Effector memory CD8-positive, alpha-beta T cell (primary cell): Measurements from ENCODE around the gene GARIN5A.

Experiments
- ATAC-seq: fragments of 150-1000 bp; cut with Tn5 transposase; replicated peaks from 2 replicates; pipeline ENCODE4 v1.10.0; 2021; ENCODE audit warnings: mild to moderate bottlenecking, moderate library complexity
- DNase-seq, 3 experiments: peaks; one replicate each; pipeline ENCODE4 v3.0.0; 2021
- H3K27ac Mint-ChIP-seq, 2 donors: one replicate each; pipeline ENCODE4 v1.8.0; 2022; ENCODE audit warnings: mild to moderate bottlenecking in 2 of 2, mixed read lengths in 2 of 2, moderate library complexity in 2 of 2
- H3K27me3 Mint-ChIP-seq, 2 donors: one replicate each; pipeline ENCODE4 v1.8.0; 2022; ENCODE audit warnings: mixed read lengths in 2 of 2
- H3K36me3 Mint-ChIP-seq: one replicate; pipeline ENCODE4 v1.8.0; 2022; ENCODE audit warnings: mild to moderate bottlenecking, moderate library complexity, mixed read lengths; ENCODE audit not compliant: insufficient read depth
- H3K4me1 Mint-ChIP-seq, 2 donors: one replicate each; pipeline ENCODE4 v1.8.0; 2022; ENCODE audit warnings: low read depth in 2 of 2, mixed read lengths in 2 of 2
- H3K4me3 Mint-ChIP-seq, 2 donors: one replicate each; pipeline ENCODE4 v1.8.0; 2022; ENCODE audit warnings: mild to moderate bottlenecking in 2 of 2, mixed read lengths in 2 of 2, moderate library complexity in 2 of 2
- H3K9me3 Mint-ChIP-seq, 2 donors: one replicate each; pipeline ENCODE4 v1.8.0; 2022; ENCODE audit warnings: mixed read lengths in 2 of 2
- total RNA-seq, 9 experiments: gene quantifications; one replicate each; lab custom pipeline; 2026; lab: John Stamatoyannopoulos, UW

GARIN5A gene
- 0 to 1.0 (median 0.29) reads per million in 9 experiments for total RNA-seq

DNA sequence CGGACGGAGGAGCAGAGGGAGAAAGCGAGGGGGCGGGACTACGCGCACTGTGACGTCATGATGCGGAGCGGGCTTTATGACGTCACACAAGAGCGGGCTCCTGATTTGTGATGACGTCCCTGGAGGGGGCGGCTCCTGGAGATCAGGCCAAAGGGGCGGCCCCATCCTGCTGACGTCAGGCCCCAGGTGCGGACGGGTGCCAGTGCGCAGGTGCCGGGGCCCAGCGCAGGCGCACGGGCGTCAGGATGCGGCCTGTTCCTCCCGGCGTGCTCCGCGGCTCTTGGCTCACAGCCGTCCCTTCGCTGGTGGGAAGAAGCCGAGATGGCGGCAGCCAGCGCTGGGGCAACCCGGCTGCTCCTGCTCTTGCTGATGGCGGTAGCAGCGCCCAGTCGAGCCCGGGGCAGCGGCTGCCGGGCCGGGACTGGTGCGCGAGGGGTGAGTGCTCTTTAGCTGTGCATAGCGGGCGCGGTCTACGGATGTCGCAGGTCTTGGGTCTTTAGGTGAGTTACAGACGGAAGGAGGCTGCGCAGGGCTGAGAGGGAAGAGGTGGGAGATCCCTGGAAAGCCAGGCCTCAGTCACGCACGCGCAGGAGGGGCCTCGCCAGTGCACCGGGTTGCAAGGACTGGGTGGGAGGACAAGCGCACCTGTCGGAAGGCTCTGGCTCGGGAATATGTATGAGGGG lies at the start of gene GARIN5A, which contains the start of gene EMC10:
TSS of gene GARIN5A (minus strand) at position 625 of the 683 bp plus-strand sequence. CDS start at position 165, 460 bp downstream.
TSS of gene EMC10 (plus strand) at position 284 of the 683 bp plus-strand sequence. CDS start at position 322, 38 bp downstream.
- peak; percentile 91 to 93 (median 93) for DNase-seq
- Mint-ChIP-seq H3K9me3 (peaks cover 0 to 1% of the 10 kb centered on the region in 2 donors), H3K27me3 (no peaks in the 10 kb centered on the region), H3K36me3 (peaks cover 52% of the 10 kb centered on the region), H3K4me3 (peak within 1 kb of the TSS; percentile 92 to 98), H3K27ac (peak within 1 kb of the TSS; percentile 97 to 98), H3K4me1 (peaks cover 22 to 25% of the 10 kb centered on the region in 2 donors)
- peak; percentile 93 for ATAC-seq

DNA sequence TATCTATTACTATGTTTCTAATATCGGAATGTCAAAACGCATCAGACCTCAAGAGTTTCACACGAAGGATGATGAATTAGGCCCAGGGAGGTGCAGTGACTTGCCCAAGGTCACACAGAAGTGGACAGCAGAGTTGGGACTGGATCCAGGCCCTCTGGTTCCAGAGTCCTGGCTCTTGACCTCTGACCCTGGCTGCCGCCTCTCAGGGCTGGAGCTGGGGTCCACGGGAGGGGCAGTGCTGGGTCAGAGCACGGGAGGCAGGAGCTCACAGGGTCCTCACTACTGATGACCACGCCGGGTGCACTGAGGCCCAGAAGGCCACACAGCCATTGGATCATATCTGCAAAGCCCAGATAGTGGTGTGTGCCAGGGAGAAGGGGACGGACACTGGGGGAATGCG lies 46.2 kb upstream of the GARIN5A start:
- Mint-ChIP-seq H3K27me3 (peaks cover under 1 to 6% of the 10 kb centered on the region in 2 donors), H3K9me3 (no peaks in the 10 kb centered on the region), H3K4me1 (no peaks in the 10 kb centered on the region), H3K36me3 (peaks cover 7% of the 10 kb centered on the region), H3K27ac (no peak overlapping the region), H3K4me3 (no peak overlapping the region)
- ATAC-seq (no peak), DNase-seq (no peak)

DNA sequence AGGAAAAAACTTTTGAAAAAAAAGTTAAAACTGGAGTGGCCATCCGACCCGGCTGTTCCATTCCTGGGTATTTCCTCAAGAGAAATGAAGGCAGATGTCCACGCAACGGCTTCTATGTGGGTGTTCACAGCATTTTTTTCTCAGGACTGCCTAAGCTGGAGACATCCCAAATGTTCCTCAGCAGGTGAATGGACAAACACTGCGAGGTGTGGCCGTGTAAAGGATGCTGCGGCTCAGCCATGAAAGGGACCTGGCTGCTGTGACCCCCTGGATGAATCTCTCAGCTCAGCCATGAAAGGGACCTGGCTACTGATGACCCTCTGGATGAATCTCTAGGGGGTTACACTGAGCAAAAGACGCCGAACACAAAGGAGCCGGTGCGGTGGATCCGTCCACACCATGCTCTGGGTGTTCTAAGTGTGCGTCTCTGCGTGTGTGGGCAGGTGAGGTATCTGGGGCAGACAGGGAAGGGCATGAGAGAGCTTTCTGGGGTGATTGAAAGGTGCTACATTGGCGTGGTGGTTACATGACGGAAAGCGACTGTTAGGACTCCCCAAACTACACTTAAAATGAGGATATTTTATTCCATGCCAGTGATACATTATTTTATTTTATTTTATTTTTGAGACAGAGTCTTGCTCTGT lies 44.3 kb upstream of the GARIN5A start:
- ATAC-seq (no peak), DNase-seq (no peak)
- Mint-ChIP-seq H3K27me3 (peaks cover 0 to 1% of the 10 kb centered on the region in 2 donors), H3K4me3 (no peak overlapping the region), H3K27ac (no peak overlapping the region), H3K4me1 (no peaks in the 10 kb centered on the region), H3K36me3 (peaks cover 7% of the 10 kb centered on the region), H3K9me3 (no peaks in the 10 kb centered on the region)

DNA sequence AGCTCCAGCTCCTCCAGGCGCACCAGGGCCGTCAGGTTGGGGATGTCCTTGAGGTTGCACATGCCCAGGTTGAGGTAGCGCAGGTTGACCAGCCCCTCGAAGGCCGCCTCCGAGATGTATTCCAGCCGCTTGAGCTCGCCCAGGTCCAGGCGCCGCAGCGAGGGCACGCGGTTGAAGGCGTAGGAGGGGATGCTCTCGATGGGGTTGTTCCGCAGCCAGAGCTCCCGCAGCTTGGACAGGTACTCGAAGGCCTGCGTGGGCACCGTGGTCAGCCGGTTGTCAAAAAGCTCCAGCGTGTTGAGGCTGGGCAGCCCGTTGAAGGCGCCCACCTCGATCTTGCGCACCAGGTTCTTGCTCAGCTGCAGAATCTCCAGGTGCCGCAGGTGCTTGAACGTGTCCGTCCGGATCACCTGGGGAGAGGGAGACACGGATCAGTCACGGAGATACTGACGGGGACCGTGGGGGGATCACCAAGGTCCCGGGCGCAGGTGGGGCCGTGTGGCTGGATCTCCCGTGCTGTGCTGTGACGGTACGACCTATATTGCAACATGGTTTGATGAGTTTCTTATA lies 42.4 kb upstream of the GARIN5A start:
- H3K36me3 Mint-ChIP-seq, result peaks cover 10% of the 10 kb centered on the region
- peaks cover 0 to 1% of the 10 kb centered on the region in 2 donors for H3K4me1 Mint-ChIP-seq
- ATAC-seq (no peak), DNase-seq (no peak)
- H3K9me3 Mint-ChIP-seq, result no peaks in the 10 kb centered on the region
- peaks cover 0 to 7% of the 10 kb centered on the region in 2 donors for H3K27me3 Mint-ChIP-seq
- no peak overlapping the region for H3K27ac Mint-ChIP-seq
- no peak overlapping the region for H3K4me3 Mint-ChIP-seq

DNA sequence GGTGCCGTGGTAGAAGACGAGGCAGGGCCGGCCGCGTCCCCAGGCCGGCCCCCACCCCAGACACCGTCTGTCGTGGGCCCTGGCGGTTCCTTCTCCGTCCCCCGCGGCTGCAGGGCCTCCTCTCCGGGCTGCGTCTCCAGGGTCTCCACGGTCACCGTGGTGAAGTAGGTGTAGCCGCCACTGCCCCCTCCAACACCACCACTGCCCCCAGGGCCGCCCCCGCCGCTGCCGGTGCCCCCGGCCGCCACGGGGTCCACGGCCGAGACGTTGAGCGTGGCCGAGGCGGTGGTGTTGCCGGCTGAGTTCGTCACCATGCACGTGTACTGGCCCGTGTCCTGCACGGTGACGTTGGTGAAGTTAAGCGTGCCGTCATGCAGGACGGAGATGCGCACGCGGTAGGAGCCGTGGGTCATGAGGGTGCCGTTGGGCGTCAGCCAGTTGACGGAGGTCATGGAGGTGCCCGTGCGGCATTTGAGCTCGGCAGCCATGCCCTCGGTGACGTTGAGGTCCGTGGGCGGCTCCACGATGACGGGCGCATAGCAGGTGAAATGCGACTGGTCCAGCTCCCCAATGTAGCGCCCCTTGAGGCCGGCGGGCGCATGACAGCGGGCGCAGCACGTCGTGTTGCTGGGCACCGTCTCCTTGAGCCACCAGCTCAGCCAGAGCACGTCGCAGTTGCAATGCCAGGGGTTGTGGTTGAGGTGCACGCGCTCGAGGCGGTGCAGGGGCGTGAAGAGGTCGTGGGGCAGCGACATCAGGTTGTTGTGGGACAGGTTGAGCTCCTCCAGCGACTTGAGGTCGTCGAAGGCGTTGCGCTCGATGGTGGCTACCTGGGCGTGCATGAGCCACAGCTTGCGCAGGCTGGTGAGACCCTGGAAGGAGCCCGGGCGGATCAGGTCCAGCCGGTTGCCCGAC lies 41.7 kb upstream of the GARIN5A start:
- no peak for DNase-seq
- H3K36me3 Mint-ChIP-seq, result peaks cover 10% of the 10 kb centered on the region

DNA sequence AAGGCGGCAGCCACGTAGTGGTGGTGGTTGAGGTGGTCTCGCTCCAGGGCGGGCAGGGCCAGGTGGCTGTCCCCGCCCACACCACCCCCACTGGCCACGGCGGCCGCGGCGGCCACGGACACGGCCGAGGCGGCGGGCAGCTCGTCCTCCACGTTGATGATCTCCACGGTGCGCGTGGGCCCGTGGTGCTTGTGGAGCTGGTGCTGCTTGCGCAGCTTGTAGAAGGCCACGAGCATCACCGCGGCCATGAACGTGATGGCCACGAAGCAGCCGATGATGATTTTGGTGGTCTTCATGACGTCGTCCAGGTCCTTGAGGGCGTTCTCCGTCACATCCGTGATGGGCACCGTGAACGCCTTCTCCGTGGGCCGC lies 41.0 kb upstream of the GARIN5A start:
- ATAC-seq (no peak), DNase-seq (no peak)
- Mint-ChIP-seq H3K27me3 (peaks cover 0 to 7% of the 10 kb centered on the region in 2 donors), H3K9me3 (no peaks in the 10 kb centered on the region), H3K4me1 (peaks cover 0 to 2% of the 10 kb centered on the region in 2 donors), H3K36me3 (peaks cover 10% of the 10 kb centered on the region), H3K4me3 (no peak overlapping the region), H3K27ac (no peak overlapping the region)

More for the DNA sequence above, 41.7 kb upstream of the GARIN5A start:
- no peak for ATAC-seq
- H3K9me3 Mint-ChIP-seq, result no peaks in the 10 kb centered on the region
- H3K27ac Mint-ChIP-seq, result no peak overlapping the region
- peaks cover 0 to 7% of the 10 kb centered on the region in 2 donors for H3K27me3 Mint-ChIP-seq
- H3K4me1 Mint-ChIP-seq, result peaks cover 0 to 2% of the 10 kb centered on the region in 2 donors
- H3K4me3 Mint-ChIP-seq, result no peak overlapping the region

DNA sequence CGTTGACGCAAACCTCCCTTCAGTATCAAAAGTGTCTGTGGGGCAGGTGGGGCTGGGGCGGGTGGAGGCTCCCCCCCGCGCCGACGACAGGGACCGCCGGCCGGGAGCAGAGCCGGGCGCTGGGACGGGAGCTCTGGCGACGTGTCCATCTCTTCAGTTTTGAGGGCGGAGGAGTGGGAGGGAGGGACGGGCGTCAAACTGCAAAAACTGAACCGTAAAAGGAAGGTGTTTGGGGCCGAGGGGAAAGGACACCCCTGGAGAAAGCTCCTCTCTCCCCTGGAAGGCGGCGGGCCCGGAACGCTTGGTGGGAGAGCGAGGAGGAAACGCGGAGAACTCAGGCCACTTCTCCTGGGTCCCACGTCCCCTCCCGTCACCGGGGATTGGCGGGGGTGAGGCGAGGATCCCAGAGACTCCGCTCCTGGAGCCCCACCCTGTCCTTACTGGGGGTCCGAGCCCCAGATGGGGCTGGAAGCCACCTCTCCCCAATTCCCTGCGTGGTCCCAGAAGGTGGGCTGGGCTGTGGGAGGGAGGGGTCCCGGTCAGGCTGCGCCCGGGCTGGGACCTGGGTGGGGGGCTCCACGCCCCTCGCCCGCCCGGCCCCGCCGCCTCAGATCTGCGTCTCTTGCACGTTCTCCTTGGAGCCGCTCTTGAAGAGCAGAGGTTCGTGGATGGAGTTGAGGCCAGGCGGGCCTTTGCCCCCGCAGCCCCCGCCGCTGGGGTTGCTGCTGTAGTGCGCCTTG lies 40.5 kb upstream of the GARIN5A start:
- DNase-seq, result no peak
- Mint-ChIP-seq H3K27ac (no peak overlapping the region), H3K4me1 (peaks cover 0 to 2% of the 10 kb centered on the region in 2 donors), H3K4me3 (no peak overlapping the region), H3K9me3 (no peaks in the 10 kb centered on the region), H3K36me3 (peaks cover 10% of the 10 kb centered on the region), H3K27me3 (peaks cover 0 to 7% of the 10 kb centered on the region in 2 donors)
- no peak for ATAC-seq

DNA sequence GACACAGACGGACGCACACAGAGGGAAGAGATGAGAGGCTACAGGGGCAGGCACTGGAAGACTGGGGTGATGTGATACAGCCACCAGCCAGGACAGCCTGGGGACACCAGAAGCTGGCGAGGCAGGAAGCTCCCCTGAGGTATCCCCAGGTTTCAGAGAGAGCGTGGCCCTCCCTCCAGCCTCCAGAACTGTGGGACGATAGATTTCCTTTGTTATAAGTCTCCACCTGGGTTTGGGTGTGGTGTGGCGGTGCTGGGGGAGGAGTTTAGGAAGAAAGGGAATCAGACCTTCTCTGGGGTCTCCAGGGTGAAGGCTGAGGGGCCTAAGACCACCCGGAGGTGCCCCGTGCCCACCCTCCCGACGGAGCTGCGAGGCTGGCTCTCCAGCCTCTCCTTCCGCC lies 39.8 kb upstream of the GARIN5A start:
- Mint-ChIP-seq H3K27me3 (peaks cover 0 to 7% of the 10 kb centered on the region in 2 donors), H3K27ac (no peak overlapping the region), H3K36me3 (peaks cover 15% of the 10 kb centered on the region), H3K9me3 (no peaks in the 10 kb centered on the region), H3K4me1 (peaks cover 3 to 5% of the 10 kb centered on the region in 2 donors), H3K4me3 (no peak overlapping the region)
- ATAC-seq, result no peak
- no peak for DNase-seq

DNA sequence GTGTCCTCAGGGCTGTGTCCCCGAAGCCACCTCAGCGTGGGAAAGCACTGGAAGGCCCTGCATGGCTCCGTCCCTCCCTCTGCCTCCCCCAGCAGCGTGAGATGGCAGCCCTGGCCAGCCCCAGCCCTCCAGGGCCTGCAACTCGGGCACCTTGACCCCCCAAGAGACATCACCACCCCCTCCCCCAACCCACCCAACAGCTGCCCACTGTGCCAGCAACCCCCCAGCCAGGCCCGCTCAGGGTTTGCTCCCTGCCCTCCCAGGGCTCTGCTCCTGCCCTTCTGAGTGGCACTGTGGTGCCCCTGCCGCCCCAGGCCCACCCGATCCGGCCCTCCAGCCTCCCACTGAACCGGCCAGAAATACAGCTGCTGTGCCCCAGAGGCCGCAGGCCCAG lies 38.5 kb upstream of the GARIN5A start:
- DNase-seq (no peak), ATAC-seq (no peak)
- Mint-ChIP-seq H3K4me3 (no peak overlapping the region), H3K36me3 (peaks cover 15% of the 10 kb centered on the region), H3K27ac (no peak overlapping the region), H3K9me3 (peaks cover 0 to 2% of the 10 kb centered on the region in 2 donors), H3K4me1 (peaks cover 10 to 15% of the 10 kb centered on the region in 2 donors), H3K27me3 (peaks cover 0 to 7% of the 10 kb centered on the region in 2 donors)

DNA sequence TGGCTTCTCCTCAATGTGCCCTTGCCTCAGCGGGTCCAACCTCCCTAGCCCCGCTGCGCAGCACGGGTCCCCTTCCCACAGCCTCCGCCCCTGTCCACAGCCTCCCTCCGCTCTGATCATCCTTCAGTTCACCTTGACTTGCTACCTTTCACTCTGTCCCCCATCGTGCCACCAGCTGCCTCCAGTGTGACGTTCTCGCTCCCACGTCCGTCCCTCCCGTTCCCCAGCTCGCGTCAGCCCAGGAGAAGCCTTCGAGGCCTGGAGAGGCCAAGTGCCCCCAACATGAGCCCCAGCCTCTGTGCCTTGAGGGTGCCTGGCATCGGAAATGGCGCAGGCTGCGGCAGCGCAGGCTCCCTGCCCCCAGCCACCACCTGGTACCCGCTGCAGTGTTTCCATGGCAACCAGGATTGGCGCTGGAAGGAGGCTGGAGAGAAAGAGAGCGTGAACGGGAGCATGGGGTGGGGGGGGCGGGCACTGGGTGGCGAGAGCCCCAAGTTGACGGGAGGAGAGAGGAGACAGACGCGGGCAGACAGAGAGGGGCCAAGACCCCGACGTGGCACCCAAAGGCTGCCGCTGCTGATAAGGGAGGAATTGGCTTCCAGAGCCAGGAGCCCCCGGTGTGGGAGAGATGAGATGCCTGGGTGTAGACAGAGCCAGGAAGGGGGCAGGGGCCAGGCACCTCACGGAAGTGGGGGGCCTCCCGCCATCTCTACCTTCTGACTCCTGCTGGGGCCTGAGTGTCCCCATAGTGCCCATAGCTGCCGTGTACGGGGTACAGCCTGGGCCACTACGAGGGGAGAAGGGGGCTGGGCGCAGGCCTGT lies 37.9 kb upstream of the GARIN5A start:
- Mint-ChIP-seq H3K9me3 (peaks cover 0 to 2% of the 10 kb centered on the region in 2 donors), H3K4me3 (no peak overlapping the region), H3K36me3 (peaks cover 18% of the 10 kb centered on the region), H3K4me1 (peaks cover 10 to 16% of the 10 kb centered on the region in 2 donors), H3K27ac (peak overlapping the region in 1 of 2 donors; percentile 31), H3K27me3 (peaks cover 0 to 7% of the 10 kb centered on the region in 2 donors)
- ATAC-seq (no peak), DNase-seq (no peak)

DNA sequence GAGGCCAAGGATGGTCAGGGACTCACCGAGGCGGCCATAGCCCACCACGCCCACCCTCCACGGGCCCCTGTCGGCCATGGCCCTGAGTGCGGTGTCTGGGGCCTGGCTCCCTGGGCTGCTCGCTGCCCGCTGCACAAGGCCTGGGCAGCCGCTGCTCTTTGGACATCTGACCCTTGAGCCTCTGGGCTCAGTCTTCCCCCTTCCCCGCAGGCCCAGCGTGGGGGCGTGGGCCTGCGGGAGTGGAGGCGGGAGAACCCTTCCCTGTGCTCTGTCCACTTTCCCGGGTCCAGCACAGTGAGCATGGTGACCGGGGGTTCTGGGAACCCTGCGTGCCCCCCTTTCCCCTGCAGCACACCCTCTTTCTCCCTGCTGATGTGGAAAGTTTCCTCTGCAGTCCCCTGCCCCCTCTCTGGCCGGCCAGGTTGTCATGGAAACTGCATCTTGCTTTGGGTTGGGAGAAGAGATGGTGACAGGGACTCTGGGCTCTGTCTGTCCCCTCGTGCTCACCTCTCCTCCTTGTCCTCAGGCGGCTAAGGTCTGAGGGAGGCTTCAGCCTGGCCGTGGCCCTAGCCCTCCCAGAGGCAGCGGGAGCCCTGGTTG lies 37.2 kb upstream of the GARIN5A start, which contains the start of gene ASPDH:
TSS of gene ASPDH (minus strand) at position 168 of the 600 bp plus-strand sequence. CDS start at position 78, 90 bp downstream.
- H3K27me3 Mint-ChIP-seq, result peaks cover 0 to 7% of the 10 kb centered on the region in 2 donors
- peak within 1 kb of the TSS; percentile 41 to 92 for H3K27ac Mint-ChIP-seq
- ATAC-seq, result no peak
- H3K9me3 Mint-ChIP-seq, result peaks cover 0 to 2% of the 10 kb centered on the region in 2 donors
- peaks cover 19% of the 10 kb centered on the region for H3K36me3 Mint-ChIP-seq
- H3K4me3 Mint-ChIP-seq, result peak within 1 kb of the TSS in 1 of 2 donors; percentile 75
- peaks cover 11 to 16% of the 10 kb centered on the region in 2 donors for H3K4me1 Mint-ChIP-seq
- no peak for DNase-seq
